HepG2 (cell line): Measurements from ENCODE around the gene SCGB1C1. TPM values are rescaled to one million over a fixed set of nuclear protein-coding genes. Genes with fewer than 3 reads are reported as not detected.

ENCODE experiments used
- CREB1 ChIP-seq, 2 experiments: fragments of 450-650 bp in 1 of 2; IDR thresholded peaks; 2 replicates each; pipeline ENCODE4 v1.6.1; 2016 to 2017; ENCODE audit warnings: control low read depth in 1 of 2, mild to moderate bottlenecking in 1 of 2, missing compliant biosample characterization in 1 of 2, missing genetic modification characterization in 1 of 2
- HNRNPK ChIP-seq: fragments of 200-400 bp; formaldehyde crosslinking; IDR thresholded peaks from 2 replicates; pipeline ENCODE4 v1.6.1; 2018; ENCODE audit warnings: low read length, low read depth, moderate library complexity, mild to moderate bottlenecking; ENCODE audit not compliant: poor library complexity, severe bottlenecking
- JUND ChIP-seq: sonication (generic); formaldehyde crosslinking; IDR thresholded peaks from 2 replicates; pipeline ENCODE4 v1.8.0; 2022; ENCODE audit warnings: mild to moderate bottlenecking, missing genetic modification reagents
- KDM2A ChIP-seq: sonication (generic); formaldehyde crosslinking; IDR thresholded peaks from 2 replicates; pipeline ENCODE4 v1.4.0; 2020; ENCODE audit warnings: low read depth, missing genetic modification reagents, borderline replicate concordance
- MAF1 ChIP-seq: sonication (generic); formaldehyde crosslinking; IDR thresholded peaks from 2 replicates; pipeline ENCODE4 v1.5.0; 2020; ENCODE audit warnings: missing genetic modification reagents, borderline replicate concordance
- MAZ ChIP-seq, 2 experiments: sonication (generic) in 1 of 2; formaldehyde crosslinking in 1 of 2; IDR thresholded peaks; 2 replicates each; pipeline versions ENCODE4 v1.5.0 to v1.6.1; 2012 to 2020; ENCODE audit warnings: low read depth in 2 of 2, mild to moderate bottlenecking in 2 of 2, borderline replicate concordance in 1 of 2, improper control_type of control experiment in 1 of 2, low read length in 1 of 2, missing genetic modification reagents in 1 of 2, moderate library complexity in 1 of 2
- NCOA2 ChIP-seq: sonication (generic); formaldehyde crosslinking; IDR thresholded peaks from 2 replicates; pipeline ENCODE4 v1.8.0; 2022; ENCODE audit warnings: inconsistent platforms
- NR2C2 ChIP-seq: sonication (generic); formaldehyde crosslinking; IDR thresholded peaks from 2 replicates; pipeline ENCODE4 v1.4.0; 2020; ENCODE audit warnings: missing genetic modification reagents, mild to moderate bottlenecking, moderate library complexity, borderline replicate concordance
- NR3C1 ChIP-seq: sonication (generic); formaldehyde crosslinking; IDR thresholded peaks from 2 replicates; pipeline ENCODE4 v1.4.0; 2020; ENCODE audit warnings: missing genetic modification reagents
- PLRG1 ChIP-seq: fragments of 450-650 bp; conservative IDR thresholded peaks from 2 replicates; pipeline ENCODE4 v1.6.1; 2016
- REXO4 ChIP-seq: sonication (generic); formaldehyde crosslinking; IDR thresholded peaks from 2 replicates; pipeline ENCODE4 v1.8.0; 2022; ENCODE audit warnings: missing genetic modification reagents, mild to moderate bottlenecking, borderline replicate concordance
- RXRB ChIP-seq: IDR thresholded peaks from 2 replicates; pipeline ENCODE4 v1.6.1; 2016; ENCODE audit warnings: borderline replicate concordance, missing genetic modification reagents, missing compliant biosample characterization
- TCF12 ChIP-seq, 2 experiments: fragments of 450-650 bp in 1 of 2; sonication (generic) in 1 of 2; formaldehyde crosslinking in 1 of 2; IDR thresholded peaks; 2 replicates each; pipeline versions ENCODE4 v1.6.1 to v1.8.0; 2017 to 2022; ENCODE audit warnings: antibody characterized with exemption in 1 of 2, mild to moderate bottlenecking in 1 of 2, missing genetic modification reagents in 1 of 2, moderate library complexity in 1 of 2
- TMF1 ChIP-seq: sonication (generic); formaldehyde crosslinking; IDR thresholded peaks from 2 replicates; pipeline ENCODE4 v1.8.1; 2022; ENCODE audit warnings: low read depth, missing genetic modification reagents
- TSC22D2 ChIP-seq: sonication (generic); formaldehyde crosslinking; IDR thresholded peaks from 2 replicates; pipeline ENCODE4 v1.5.1; 2020; ENCODE audit warnings: missing genetic modification reagents, mild to moderate bottlenecking, borderline replicate concordance
- YEATS2 ChIP-seq: sonication (generic); formaldehyde crosslinking; IDR thresholded peaks from 2 replicates; pipeline ENCODE4 v1.4.0; 2020; ENCODE audit warnings: missing genetic modification reagents, borderline replicate concordance
- ZFY ChIP-seq: sonication (generic); formaldehyde crosslinking; IDR thresholded peaks from 2 replicates; pipeline ENCODE4 v1.4.0; 2020; ENCODE audit warnings: missing genetic modification reagents
- ZNF143 ChIP-seq: sonication (generic); formaldehyde crosslinking; IDR thresholded peaks from 2 replicates; pipeline ENCODE4 v1.4.0; 2020; ENCODE audit warnings: missing genetic modification reagents
- ZNF225 ChIP-seq: sonication (generic); formaldehyde crosslinking; IDR thresholded peaks from 2 replicates; pipeline ENCODE4 v1.4.0; 2020; ENCODE audit warnings: mild to moderate bottlenecking, missing genetic modification reagents
- ZNF264 ChIP-seq: sonication (generic); formaldehyde crosslinking; IDR thresholded peaks from 2 replicates; pipeline ENCODE4 v1.4.0; 2020; ENCODE audit warnings: missing genetic modification reagents
- ZNF331 ChIP-seq: sonication (generic); formaldehyde crosslinking; IDR thresholded peaks from 2 replicates; pipeline ENCODE4 v1.4.0; 2020; ENCODE audit warnings: missing genetic modification reagents
- ZNF598 ChIP-seq: sonication (generic); formaldehyde crosslinking; IDR thresholded peaks from 2 replicates; pipeline ENCODE4 v1.5.1; 2020; ENCODE audit warnings: mild to moderate bottlenecking, missing genetic modification reagents, borderline replicate concordance
- ZNF605 ChIP-seq: sonication (generic); formaldehyde crosslinking; IDR thresholded peaks from 2 replicates; pipeline ENCODE4 v1.8.0; 2022; ENCODE audit warnings: mild to moderate bottlenecking, missing genetic modification reagents
- ZNF670 ChIP-seq: sonication (generic); formaldehyde crosslinking; IDR thresholded peaks from 2 replicates; pipeline ENCODE4 v1.8.0; 2022; ENCODE audit warnings: mild to moderate bottlenecking, missing genetic modification reagents, borderline replicate concordance
- ZNF841 ChIP-seq: sonication (generic); formaldehyde crosslinking; IDR thresholded peaks from 2 replicates; pipeline ENCODE4 v1.8.1; 2023; ENCODE audit warnings: missing genetic modification reagents, borderline replicate concordance
- ZNF850 ChIP-seq: sonication (generic); formaldehyde crosslinking; conservative IDR thresholded peaks from 2 replicates; pipeline ENCODE4 v1.9.0; 2021; ENCODE audit warnings: mild to moderate bottlenecking, missing genetic modification reagents
- polyA plus RNA-seq, 8 experiments: library from polyadenylated mRNA; depleted of rRNA in 3 of 8; stranded (reverse) in 7 of 8; unstranded in 1 of 8; fragments of >200 nt; fragmentation: Illumina TruSeq in 4 of 8; extraction: Trizol in 4 of 8; gene quantifications; 2 replicates each; pipeline versions ENCODE4 v1.2.1 to v1.2.3, GENCODE V29; 2011 to 2016; ENCODE audit warnings: low read depth in 4 of 8, missing spikeins in 1 of 8, mixed read lengths in 1 of 8; ENCODE audit not compliant: insufficient read depth in 1 of 8
- total RNA-seq, 5 experiments: library from RNA; depleted of rRNA; stranded (reverse); fragments of >200 nt; fragmentation: Illumina TruSeq; extraction: Trizol; gene quantifications; 2 replicates each; pipeline ENCODE4 v1.2.3, GENCODE V29; 2016; ENCODE audit warnings: low read depth in 1 of 5
- TF ChIP-seq, protein P1 (sequence below): IDR thresholded peaks from 2 replicates; pipeline ENCODE4 v1.6.1; 2016; ENCODE audit warnings: missing genetic modification reagents, missing compliant biosample characterization
- TF ChIP-seq, protein P2 (sequence below), 2 experiments: sonication (generic) in 1 of 2; formaldehyde crosslinking in 1 of 2; IDR thresholded peaks; 2 replicates each; pipeline versions ENCODE4 v1.4.0 to v1.6.1; 2018 to 2020; ENCODE audit warnings: missing genetic modification reagents in 2 of 2, borderline replicate concordance in 1 of 2, low read depth in 1 of 2, mild to moderate bottlenecking in 1 of 2, missing biosample characterization in 1 of 2

SCGB1C1 gene
- total and polyA plus RNA-seq, 2 of the 13 experiments (the other 11 are each of a cell fraction or from before 2014, with no cell fraction given) = not detected

GRCh38 chr11:207208-207862 is 14.5 kb downstream of the SCGB1C1 start, which contains the start of the genes BET1L and RIC8A (continued):
- TF ChIP-seq MAZ (IDR thresholded peaks at IDR 0.05; ENCODE audit: borderline replicate concordance, low read depth, low read length) = peak; percentile 89
- TF ChIP-seq MAZ (CRISPR knock-in tag; IDR thresholded peaks at IDR 0.05; ENCODE audit: low read depth) = peak; percentile 93
- 0 out of 2 replicates have a peak, but pooled peaks have one; percentile 18 for TF ChIP-seq ZNF225 (CRISPR knock-in tag)
- TF ChIP-seq TMF1 (CRISPR knock-in tag) = peak; percentile 39; the same call in 1 of the 2 replicates
- 0 out of 2 replicates have a peak, but pooled peaks have one; percentile 17 for TF ChIP-seq REXO4
- peak; percentile 72 for TF ChIP-seq NR2C2 (CRISPR knock-in tag)
- peak; percentile 74; the same call in 1 of the 2 replicates for TF ChIP-seq ZNF605 (CRISPR knock-in tag)
- TF ChIP-seq YEATS2 = peak; percentile 86
- peak; percentile 74 for TF ChIP-seq CREB1 (IDR thresholded peaks at IDR 0.05)
- TF ChIP-seq CREB1 (CRISPR knock-in tag; IDR thresholded peaks at IDR 0.05) = peak; percentile 91
- TF ChIP-seq ZFY (CRISPR knock-in tag) = peak; percentile 95
- peak; percentile 42 for TF ChIP-seq HNRNPK
- no peak; the same call in 1 of the 2 replicates for TF ChIP-seq RXRB (CRISPR knock-in tag)
- TF ChIP-seq, protein P1, sequence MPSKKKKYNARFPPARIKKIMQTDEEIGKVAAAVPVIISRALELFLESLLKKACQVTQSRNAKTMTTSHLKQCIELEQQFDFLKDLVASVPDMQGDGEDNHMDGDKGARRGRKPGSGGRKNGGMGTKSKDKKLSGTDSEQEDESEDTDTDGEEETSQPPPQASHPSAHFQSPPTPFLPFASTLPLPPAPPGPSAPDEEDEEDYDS (CRISPR knock-in tag) = peak; percentile 93
- TF ChIP-seq ZNF143 (CRISPR knock-in tag) = peak; percentile 77
- peak; percentile 61; the same call in 1 of the 2 replicates for TF ChIP-seq ZNF670 (CRISPR knock-in tag)
- TF ChIP-seq ZNF264 = no peak
- TF ChIP-seq PLRG1 = no peak
- peak; percentile 73 for TF ChIP-seq KDM2A (CRISPR knock-in tag)
- peak; percentile 22; the same call in 1 of the 2 replicates for TF ChIP-seq ZNF331 (CRISPR knock-in tag)
- TF ChIP-seq ZNF850 = peak; percentile 79; the same call in 1 of the 2 replicates
- TF ChIP-seq JUND = no peak
- no peak for TF ChIP-seq MAF1 (CRISPR knock-in tag)
- TF ChIP-seq TCF12 (IDR thresholded peaks at IDR 0.05) = no peak
- peak; percentile 89 for TF ChIP-seq TCF12 (CRISPR knock-in tag; IDR thresholded peaks at IDR 0.05)
- TF ChIP-seq, protein P2, sequence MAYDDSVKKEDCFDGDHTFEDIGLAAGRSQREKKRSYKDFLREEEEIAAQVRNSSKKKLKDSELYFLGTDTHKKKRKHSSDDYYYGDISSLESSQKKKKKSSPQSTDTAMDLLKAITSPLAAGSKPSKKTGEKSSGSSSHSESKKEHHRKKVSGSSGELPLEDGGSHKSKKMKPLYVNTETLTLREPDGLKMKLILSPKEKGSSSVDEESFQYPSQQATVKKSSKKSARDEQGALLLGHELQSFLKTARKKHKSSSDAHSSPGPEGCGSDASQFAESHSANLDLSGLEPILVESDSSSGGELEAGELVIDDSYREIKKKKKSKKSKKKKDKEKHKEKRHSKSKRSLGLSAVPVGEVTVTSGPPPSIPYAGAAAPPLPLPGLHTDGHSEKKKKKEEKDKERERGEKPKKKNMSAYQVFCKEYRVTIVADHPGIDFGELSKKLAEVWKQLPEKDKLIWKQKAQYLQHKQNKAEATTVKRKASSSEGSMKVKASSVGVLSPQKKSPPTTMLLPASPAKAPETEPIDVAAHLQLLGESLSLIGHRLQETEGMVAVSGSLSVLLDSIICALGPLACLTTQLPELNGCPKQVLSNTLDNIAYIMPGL (CRISPR knock-in tag; IDR thresholded peaks at IDR 0.05; ENCODE audit: borderline replicate concordance in 1 of 2, low read depth in 1 of 2) = peak; percentile 83 to 89
- no peak for TF ChIP-seq TSC22D2 (CRISPR knock-in tag)
- peak; percentile 8; the same call in 1 of the 2 replicates for TF ChIP-seq NCOA2
- TF ChIP-seq ZNF841 (CRISPR knock-in tag) = no peak
- TF ChIP-seq ZNF598 = peak; percentile 38; the same call in 1 of the 2 replicates
- TF ChIP-seq NR3C1 (CRISPR knock-in tag) = no peak
